ENCODE results near the gene TM4SF1. TPM values are rescaled to one million over a fixed set of nuclear protein-coding genes. Genes with fewer than 3 reads are reported as not detected.

TM4SF1 gene
- total RNA-seq, 1 donor from 2014 or later = 81.4 TPM

GRCh38 chr3:149376718-149377407 lies 586 bp downstream of the TM4SF1 start:
- Histone ChIP-seq H3K4me3 (ENCODE audit: low read length in 3 of 3) (peak overlapping the region; percentile 63 to 86 (median 71)), H3K4me1 (ENCODE audit: control insufficient read depth in 3 of 3, insufficient read depth in 3 of 3, low read length in 3 of 3) (peaks cover 3 to 13% (median 7%) of the 10 kb centered on the region in 3 donors), H3K9me3 (ENCODE audit: control insufficient read depth in 3 of 3, low read length in 3 of 3) (no peaks in the 10 kb centered on the region), H3K27ac (ENCODE audit: low read depth, low read length) (peak overlapping the region; percentile 76), H3K9ac (ENCODE audit: low read depth in 1 of 3, low read length in 3 of 3) (peak overlapping the region; percentile 50 to 76 (median 71)), H3K36me3 (ENCODE audit: control insufficient read depth in 3 of 3, insufficient read depth in 3 of 3, low read length in 3 of 3) (peaks cover 0 to 4% (median 0%) of the 10 kb centered on the region in 3 donors), H3K27me3 (ENCODE audit: control insufficient read depth in 3 of 3, insufficient read depth in 3 of 3, low read length in 3 of 3) (no peaks in the 10 kb centered on the region)

GRCh38 chr3:149375501-149376196 lies 1.8 kb downstream of the TM4SF1 start:
- Histone ChIP-seq H3K27me3 (ENCODE audit: control insufficient read depth in 3 of 3, insufficient read depth in 3 of 3, low read length in 3 of 3) (no peaks in the 10 kb centered on the region), H3K4me3 (ENCODE audit: low read length in 3 of 3) (peak overlapping the region; percentile 45 to 86 (median 68)), H3K9me3 (ENCODE audit: control insufficient read depth in 3 of 3, low read length in 3 of 3) (no peaks in the 10 kb centered on the region), H3K36me3 (ENCODE audit: control insufficient read depth in 3 of 3, insufficient read depth in 3 of 3, low read length in 3 of 3) (peaks cover 0 to 4% (median 0%) of the 10 kb centered on the region in 3 donors), H3K27ac (ENCODE audit: low read depth, low read length) (peak overlapping the region; percentile 70), H3K9ac (ENCODE audit: low read depth in 1 of 3, low read length in 3 of 3) (peak overlapping the region; percentile 27 to 65 (median 63)), H3K4me1 (ENCODE audit: control insufficient read depth in 3 of 3, insufficient read depth in 3 of 3, low read length in 3 of 3) (peaks cover 3 to 13% (median 7%) of the 10 kb centered on the region in 3 donors)

DNA sequence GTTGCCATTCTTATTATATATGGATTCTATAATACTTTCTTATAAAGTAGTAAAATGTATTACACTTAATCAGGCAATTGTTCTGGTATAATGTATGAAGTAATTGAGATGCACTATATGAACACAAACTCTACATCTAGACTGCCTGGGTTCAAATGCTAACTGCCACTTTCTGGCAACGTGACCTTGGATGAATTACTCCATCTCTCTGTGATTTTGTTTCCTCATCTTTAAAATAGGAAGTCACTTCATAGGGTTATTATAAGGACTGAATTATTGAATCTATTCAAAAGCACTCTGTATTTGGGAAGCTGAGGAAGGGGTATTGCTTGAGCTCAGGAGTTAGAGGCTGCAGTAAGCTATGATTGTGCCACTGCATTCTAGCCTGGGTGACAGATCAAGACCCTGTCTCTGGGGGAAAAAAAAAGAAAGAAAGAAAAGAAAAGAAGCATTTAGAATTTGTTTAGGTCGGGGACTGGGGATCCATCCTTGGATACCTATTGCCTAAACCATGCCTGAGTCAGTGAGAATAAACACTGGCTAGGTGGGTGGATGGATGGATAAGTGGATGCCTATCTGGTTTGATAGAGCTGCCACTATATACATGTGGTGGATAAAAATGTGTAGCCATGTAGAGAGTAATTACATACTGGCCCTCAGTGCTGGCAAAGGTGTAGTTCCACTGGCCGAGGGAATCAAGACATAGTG lies 2.5 kb downstream of the TM4SF1 start:
- H3K36me3 ChIP-seq (ENCODE audit: control insufficient read depth in 3 of 3, insufficient read depth in 3 of 3, low read length in 3 of 3) = peaks cover 0 to 5% (median 0%) of the 10 kb centered on the region in 3 donors
- peak overlapping the region; percentile 45 to 86 (median 68) for H3K4me3 ChIP-seq (ENCODE audit: low read length in 3 of 3)
- H3K9me3 ChIP-seq (ENCODE audit: control insufficient read depth in 3 of 3, low read length in 3 of 3) = no peaks in the 10 kb centered on the region
- H3K9ac ChIP-seq (ENCODE audit: low read depth in 1 of 3, low read length in 3 of 3) = peak overlapping the region; percentile 3 to 63 (median 25)
- H3K27me3 ChIP-seq (ENCODE audit: control insufficient read depth in 3 of 3, insufficient read depth in 3 of 3, low read length in 3 of 3) = no peaks in the 10 kb centered on the region
- peaks cover 3 to 13% (median 7%) of the 10 kb centered on the region in 3 donors for H3K4me1 ChIP-seq (ENCODE audit: control insufficient read depth in 3 of 3, insufficient read depth in 3 of 3, low read length in 3 of 3)
- H3K27ac ChIP-seq (ENCODE audit: low read depth, low read length) = peak overlapping the region; percentile 70

DNA sequence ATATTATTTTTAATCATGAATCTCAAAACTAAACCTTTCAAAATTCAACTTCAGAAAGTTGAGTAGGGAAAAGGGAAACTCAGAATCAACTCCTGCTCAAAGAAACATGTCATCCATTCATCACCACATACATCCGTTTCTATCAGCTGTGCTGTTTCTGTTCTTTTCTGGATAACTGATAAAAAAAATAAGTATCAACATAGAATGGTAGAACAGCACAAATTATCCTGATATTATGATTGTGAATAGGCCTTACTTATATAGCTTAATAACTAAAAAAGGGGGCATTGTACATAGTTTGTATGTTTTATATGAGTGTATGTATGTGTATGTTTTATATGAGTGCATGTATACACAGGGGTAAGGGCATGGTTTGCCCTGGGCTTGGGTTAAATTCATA lies 3.1 kb downstream of the TM4SF1 start:
- Histone ChIP-seq H3K27me3 (ENCODE audit: control insufficient read depth in 3 of 3, insufficient read depth in 3 of 3, low read length in 3 of 3) (no peaks in the 10 kb centered on the region), H3K4me1 (ENCODE audit: control insufficient read depth in 3 of 3, insufficient read depth in 3 of 3, low read length in 3 of 3) (peaks cover 3 to 13% (median 7%) of the 10 kb centered on the region in 3 donors), H3K4me3 (ENCODE audit: low read length in 3 of 3) (peak overlapping the region in 1 of 3 donors; percentile 86), H3K9me3 (ENCODE audit: control insufficient read depth in 3 of 3, low read length in 3 of 3) (no peaks in the 10 kb centered on the region), H3K27ac (ENCODE audit: low read depth, low read length) (no peak overlapping the region), H3K9ac (ENCODE audit: low read depth in 1 of 3, low read length in 3 of 3) (peak overlapping the region in 1 of 3 donors; percentile 3), H3K36me3 (ENCODE audit: control insufficient read depth in 3 of 3, insufficient read depth in 3 of 3, low read length in 3 of 3) (peaks cover 0 to 7% (median 0%) of the 10 kb centered on the region in 3 donors)

DNA sequence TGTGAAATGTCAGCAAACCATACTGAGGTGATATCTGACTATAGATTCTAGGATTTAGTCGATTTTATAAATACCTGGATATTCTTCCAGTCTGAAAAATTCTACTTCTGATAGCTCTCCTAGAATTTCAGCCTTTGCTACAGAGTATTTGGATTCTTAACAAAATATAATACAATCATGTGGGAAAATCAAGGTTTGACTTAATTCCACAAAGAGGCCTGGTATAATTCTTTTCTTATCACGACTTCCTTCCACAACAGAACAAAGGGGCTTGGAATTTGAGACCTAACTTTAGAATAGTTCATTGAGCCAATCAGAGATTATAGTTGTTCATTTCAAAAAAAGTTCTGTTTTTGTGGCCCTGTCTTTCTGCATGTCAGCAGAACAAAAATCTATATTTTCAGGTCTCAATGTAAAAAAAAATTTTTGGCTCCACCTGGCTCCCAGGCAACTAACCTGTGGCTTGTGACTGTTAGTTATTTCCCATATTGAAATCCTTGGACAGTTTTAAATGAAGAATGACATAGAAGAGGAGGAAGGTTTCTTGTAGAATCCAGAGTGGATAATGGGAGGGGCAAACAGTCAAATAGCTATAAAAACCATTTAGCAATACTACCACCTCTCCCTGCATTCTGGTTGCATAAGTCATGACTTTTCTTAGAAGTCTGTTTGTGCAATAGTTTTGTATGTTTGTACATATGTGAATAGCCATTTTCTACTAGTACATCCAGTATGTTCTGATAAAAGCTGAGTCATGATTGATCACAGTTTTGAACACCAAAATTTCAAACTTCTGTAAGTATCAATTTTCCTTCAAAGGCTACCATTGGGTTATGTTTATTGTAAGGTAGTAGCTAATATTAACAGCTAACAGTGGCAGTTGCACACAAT lies 4.0 kb downstream of the TM4SF1 start:
- peaks cover 0 to 7% (median 0%) of the 10 kb centered on the region in 3 donors for H3K36me3 ChIP-seq (ENCODE audit: control insufficient read depth in 3 of 3, insufficient read depth in 3 of 3, low read length in 3 of 3)
- H3K9ac ChIP-seq (ENCODE audit: low read depth in 1 of 3, low read length in 3 of 3) = no peak overlapping the region
- no peaks in the 10 kb centered on the region for H3K9me3 ChIP-seq (ENCODE audit: control insufficient read depth in 3 of 3, low read length in 3 of 3)
- H3K4me3 ChIP-seq (ENCODE audit: low read length in 3 of 3) = peak overlapping the region in 1 of 3 donors; percentile 45
- H3K4me1 ChIP-seq (ENCODE audit: control insufficient read depth in 3 of 3, insufficient read depth in 3 of 3, low read length in 3 of 3) = peaks cover 3 to 12% (median 7%) of the 10 kb centered on the region in 3 donors
- peak overlapping the region; percentile 12 for H3K27ac ChIP-seq (ENCODE audit: low read depth, low read length)
- H3K27me3 ChIP-seq (ENCODE audit: control insufficient read depth in 3 of 3, insufficient read depth in 3 of 3, low read length in 3 of 3) = no peaks in the 10 kb centered on the region

GRCh38 chr3:149371723-149372114 lies 5.7 kb downstream of the TM4SF1 start:
- Histone ChIP-seq H3K9ac (ENCODE audit: low read depth in 1 of 3, low read length in 3 of 3) (no peak overlapping the region), H3K9me3 (ENCODE audit: control insufficient read depth in 3 of 3, low read length in 3 of 3) (no peaks in the 10 kb centered on the region), H3K27me3 (ENCODE audit: control insufficient read depth in 3 of 3, insufficient read depth in 3 of 3, low read length in 3 of 3) (no peaks in the 10 kb centered on the region), H3K36me3 (ENCODE audit: control insufficient read depth in 3 of 3, insufficient read depth in 3 of 3, low read length in 3 of 3) (peaks cover 0 to 7% (median 0%) of the 10 kb centered on the region in 3 donors), H3K27ac (ENCODE audit: low read depth, low read length) (peak overlapping the region; percentile 2), H3K4me3 (ENCODE audit: low read length in 3 of 3) (no peak overlapping the region), H3K4me1 (ENCODE audit: control insufficient read depth in 3 of 3, insufficient read depth in 3 of 3, low read length in 3 of 3) (peaks cover 0 to 2% (median 0%) of the 10 kb centered on the region in 3 donors)

GRCh38 chr3:149371001-149371722 lies 6.3 kb downstream of the TM4SF1 start:
- Histone ChIP-seq H3K9me3 (ENCODE audit: control insufficient read depth in 3 of 3, low read length in 3 of 3) (no peaks in the 10 kb centered on the region), H3K4me1 (ENCODE audit: control insufficient read depth in 3 of 3, insufficient read depth in 3 of 3, low read length in 3 of 3) (peaks cover 0 to 2% (median 0%) of the 10 kb centered on the region in 3 donors), H3K27ac (ENCODE audit: low read depth, low read length) (peak overlapping the region; percentile 2), H3K36me3 (ENCODE audit: control insufficient read depth in 3 of 3, insufficient read depth in 3 of 3, low read length in 3 of 3) (peaks cover 0 to 7% (median 0%) of the 10 kb centered on the region in 3 donors), H3K27me3 (ENCODE audit: control insufficient read depth in 3 of 3, insufficient read depth in 3 of 3, low read length in 3 of 3) (no peaks in the 10 kb centered on the region), H3K4me3 (ENCODE audit: low read length in 3 of 3) (no peak overlapping the region), H3K9ac (ENCODE audit: low read depth in 1 of 3, low read length in 3 of 3) (no peak overlapping the region)

DNA sequence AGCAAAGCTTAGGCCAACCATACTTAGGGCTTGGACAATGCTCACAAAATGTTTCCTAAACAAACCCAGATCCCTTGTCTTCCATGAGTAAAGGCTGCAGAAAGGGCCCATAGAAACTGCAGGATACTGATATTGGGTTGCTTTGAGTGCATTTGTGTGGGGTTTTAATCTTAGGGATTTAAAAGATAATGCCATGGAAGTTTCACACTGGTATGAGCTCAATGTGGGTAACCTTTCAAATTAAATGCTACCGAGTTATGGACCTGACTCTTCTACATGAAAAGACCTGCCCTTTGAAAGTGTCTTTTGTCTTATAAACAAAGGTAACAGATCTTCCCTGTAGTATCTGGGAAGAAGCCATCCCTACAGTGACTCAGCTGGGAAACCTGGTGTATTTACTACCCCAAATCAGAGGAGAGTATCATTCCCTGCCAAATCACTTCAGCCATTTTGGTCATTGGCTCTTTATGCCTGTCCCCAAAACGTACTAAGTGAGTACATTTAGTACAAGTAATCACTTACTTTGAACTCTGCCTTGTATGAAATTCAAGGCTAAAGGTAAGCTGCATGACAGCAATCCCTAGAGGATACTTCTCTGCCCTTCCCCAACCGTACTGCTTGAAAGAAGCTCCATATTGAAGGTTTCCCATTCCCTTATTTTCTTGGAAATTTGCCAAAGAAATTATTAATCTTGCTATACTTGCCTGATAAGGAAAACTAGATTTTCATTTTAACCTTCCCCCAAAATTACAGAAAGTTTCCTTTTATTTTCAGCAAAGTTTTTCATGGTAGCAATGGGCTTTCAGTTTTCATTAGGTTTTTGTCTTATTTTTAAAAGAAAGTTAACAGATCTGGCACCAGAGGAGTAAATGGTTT lies 7.2 kb downstream of the TM4SF1 start:
- Histone ChIP-seq H3K9me3 (ENCODE audit: control insufficient read depth in 3 of 3, low read length in 3 of 3) (no peaks in the 10 kb centered on the region), H3K4me3 (ENCODE audit: low read length in 3 of 3) (no peak overlapping the region), H3K9ac (ENCODE audit: low read depth in 1 of 3, low read length in 3 of 3) (no peak overlapping the region), H3K36me3 (ENCODE audit: control insufficient read depth in 3 of 3, insufficient read depth in 3 of 3, low read length in 3 of 3) (peaks cover 0 to 7% (median 0%) of the 10 kb centered on the region in 3 donors), H3K27ac (ENCODE audit: low read depth, low read length) (peak overlapping the region; percentile 14), H3K4me1 (ENCODE audit: control insufficient read depth in 3 of 3, insufficient read depth in 3 of 3, low read length in 3 of 3) (peaks cover 0 to 2% (median 0%) of the 10 kb centered on the region in 3 donors), H3K27me3 (ENCODE audit: control insufficient read depth in 3 of 3, insufficient read depth in 3 of 3, low read length in 3 of 3) (no peaks in the 10 kb centered on the region)

Measured in skeletal muscle tissue (tissue), 4 donors.